Measurements from ENCODE around the gene OR8D2.
"Not testable (repeated sequence)": the region's sequence is repeated elsewhere in the genome, so short reads cannot be mapped to it uniquely, and the experiment has no call there.

Gene OR8D2

DNA sequence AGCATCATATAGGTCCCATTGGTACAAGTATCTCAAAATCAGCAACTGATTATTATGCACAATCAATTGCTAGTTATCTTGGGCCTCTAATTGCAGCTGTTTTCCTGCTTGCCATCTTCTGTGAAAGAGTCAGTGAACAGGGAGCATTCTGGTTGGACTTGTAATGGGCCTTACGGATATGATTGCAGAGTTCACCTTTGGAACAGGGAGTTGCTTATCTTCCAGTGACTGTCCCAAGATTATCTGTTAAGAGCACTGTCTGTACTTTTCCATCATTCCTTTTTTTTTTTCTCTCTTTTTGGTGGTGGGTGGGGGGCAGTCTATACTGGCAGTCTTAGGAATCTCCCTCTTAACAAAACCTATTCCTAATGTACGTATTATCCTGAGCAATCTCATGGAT lies 46.0 kb downstream of the OR8D2 start:
- TF ChIP-seq EZH2 (IDR thresholded peaks at IDR 0.05; ENCODE audit: borderline replicate concordance, low read length): no peak
- no peaks in the 10 kb centered on the region for H3K27me3 ChIP-seq (ENCODE audit: insufficient read depth, low read length)
- no peaks in the 10 kb centered on the region for H3F3A ChIP-seq (ENCODE audit: insufficient read depth, low read length)
- H3K27ac ChIP-seq (ENCODE audit: low read depth, low read length, poor library complexity, severe bottlenecking): no peak overlapping the region
- no peaks in the 10 kb centered on the region for H3K36me3 ChIP-seq (ENCODE audit: insufficient read depth, low read length)
- no peaks in the 10 kb centered on the region for H3K9me3 ChIP-seq (ENCODE audit: low read length)
- H3K9ac ChIP-seq (ENCODE audit: low read length): no peak overlapping the region
- H3K9me2 ChIP-seq (ENCODE audit: low read depth, low read length): no peaks in the 10 kb centered on the region
- H2AFZ ChIP-seq (ENCODE audit: low read length): no peak overlapping the region
- no peak overlapping the region for H3K4me3 ChIP-seq (ENCODE audit: low read depth, low read length, poor library complexity, severe bottlenecking)
- H4K20me1 ChIP-seq (ENCODE audit: insufficient read depth, low read length): no peaks in the 10 kb centered on the region
- H3K4me1 ChIP-seq (ENCODE audit: insufficient read depth, low read length, severe bottlenecking): no peaks in the 10 kb centered on the region
- no peak overlapping the region for H3K4me2 ChIP-seq (ENCODE audit: low read length)
- no peaks in the 10 kb centered on the region for H3K79me2 ChIP-seq (ENCODE audit: insufficient read depth, low read length)

DNA sequence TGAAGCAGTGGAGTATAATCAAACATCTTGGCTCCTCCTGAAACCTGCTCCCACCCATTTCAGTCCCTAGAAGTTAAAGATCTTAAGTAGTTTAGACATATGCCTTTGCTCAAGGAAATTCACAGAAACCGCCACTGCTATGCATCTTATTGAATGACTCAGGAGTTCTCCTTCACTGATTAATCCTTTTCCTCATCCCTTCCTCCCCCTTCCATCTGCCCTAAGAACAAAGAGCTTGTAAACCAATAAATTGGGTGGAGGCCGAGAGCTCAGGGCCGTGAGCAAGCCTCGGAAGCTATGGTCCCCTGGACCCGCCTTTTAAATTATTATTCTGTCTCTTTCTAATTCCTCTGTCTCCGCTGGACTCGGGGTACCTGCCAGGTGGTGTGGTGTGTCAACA lies 49.1 kb downstream of the OR8D2 start:
- not testable (repeated sequence) for H2AFZ ChIP-seq (ENCODE audit: low read length); H3K4me3 ChIP-seq (ENCODE audit: low read depth, low read length, poor library complexity, severe bottlenecking); H3K27me3 ChIP-seq (ENCODE audit: insufficient read depth, low read length); H3K36me3 ChIP-seq (ENCODE audit: insufficient read depth, low read length); H3K9me3 ChIP-seq (ENCODE audit: low read length); H3K9me2 ChIP-seq (ENCODE audit: low read depth, low read length); H3K79me2 ChIP-seq (ENCODE audit: insufficient read depth, low read length); H3K4me2 ChIP-seq (ENCODE audit: low read length); H3K27ac ChIP-seq (ENCODE audit: low read depth, low read length, poor library complexity, severe bottlenecking); H3F3A ChIP-seq (ENCODE audit: insufficient read depth, low read length); H3K9ac ChIP-seq (ENCODE audit: low read length); H4K20me1 ChIP-seq (ENCODE audit: insufficient read depth, low read length); H3K4me1 ChIP-seq (ENCODE audit: insufficient read depth, low read length, severe bottlenecking)
